ENCODE results near the gene NEURL1.

GRCh38 chr10:103510046-103510685, 16.7 kb downstream of the NEURL1 start:
- TF ChIP-seq EP300 (IDR thresholded peaks at IDR 0.05): no peak
- TF ChIP-seq, protein P1, sequence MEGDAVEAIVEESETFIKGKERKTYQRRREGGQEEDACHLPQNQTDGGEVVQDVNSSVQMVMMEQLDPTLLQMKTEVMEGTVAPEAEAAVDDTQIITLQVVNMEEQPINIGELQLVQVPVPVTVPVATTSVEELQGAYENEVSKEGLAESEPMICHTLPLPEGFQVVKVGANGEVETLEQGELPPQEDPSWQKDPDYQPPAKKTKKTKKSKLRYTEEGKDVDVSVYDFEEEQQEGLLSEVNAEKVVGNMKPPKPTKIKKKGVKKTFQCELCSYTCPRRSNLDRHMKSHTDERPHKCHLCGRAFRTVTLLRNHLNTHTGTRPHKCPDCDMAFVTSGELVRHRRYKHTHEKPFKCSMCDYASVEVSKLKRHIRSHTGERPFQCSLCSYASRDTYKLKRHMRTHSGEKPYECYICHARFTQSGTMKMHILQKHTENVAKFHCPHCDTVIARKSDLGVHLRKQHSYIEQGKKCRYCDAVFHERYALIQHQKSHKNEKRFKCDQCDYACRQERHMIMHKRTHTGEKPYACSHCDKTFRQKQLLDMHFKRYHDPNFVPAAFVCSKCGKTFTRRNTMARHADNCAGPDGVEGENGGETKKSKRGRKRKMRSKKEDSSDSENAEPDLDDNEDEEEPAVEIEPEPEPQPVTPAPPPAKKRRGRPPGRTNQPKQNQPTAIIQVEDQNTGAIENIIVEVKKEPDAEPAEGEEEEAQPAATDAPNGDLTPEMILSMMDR (IDR thresholded peaks at IDR 0.05): no peak

Measured in esophagus muscularis mucosa (tissue), 3 donors.